Esophagus muscularis mucosa (tissue), 4 donors: ENCODE results near the gene HRAS. TPM values are rescaled to one million over a fixed set of nuclear protein-coding genes. Genes with fewer than 3 reads are reported as not detected.

ENCODE experiments used
- DNase-seq: peaks from one replicate; pipeline ENCODE4 v3.0.0-alpha.2; 2017; ENCODE audit errors: extremely low spot score
- H3K27ac ChIP-seq, 4 donors: fragments of 200-600 bp; sonication (generic); replicated peaks in 1 of 4; 1 replicate in 3 of 4; 2 replicates in 1 of 4; pipeline ENCODE4 v1.5.1; 2016 to 2019; ENCODE audit warnings: mild to moderate bottlenecking in 1 of 4
- H3K27me3 ChIP-seq, 4 donors: fragments of 200-600 bp; sonication (generic); one replicate each; pipeline versions ENCODE4 v1.5.1 to v1.6.0; 2016 to 2019
- H3K36me3 ChIP-seq, 4 donors: fragments of 200-600 bp; sonication (generic); one replicate each; pipeline ENCODE4 v1.5.1; 2016 to 2019
- H3K4me1 ChIP-seq, 4 donors: fragments of 200-600 bp; sonication (generic); one replicate each; pipeline ENCODE4 v1.5.1; 2016 to 2019
- H3K4me3 ChIP-seq, 4 donors: fragments of 200-600 bp; sonication (generic); 1 replicate in 2 of 4; 2 replicates in 2 of 4; pipeline ENCODE4 v1.5.1; 2016 to 2019; ENCODE audit warnings: mild to moderate bottlenecking in 4 of 4, moderate library complexity in 1 of 4
- H3K9me3 ChIP-seq, 4 donors: fragments of 200-600 bp; sonication (generic); 1 replicate in 3 of 4; 2 replicates in 1 of 4; pipeline ENCODE4 v1.5.1; 2016 to 2019
- EP300 ChIP-seq: sonication (generic); formaldehyde crosslinking; IDR thresholded peaks from one replicate; pipeline ENCODE4 v1.6.1; 2017; ENCODE audit warnings: antibody characterized with exemption
- POLR2A ChIP-seq: fragments of 450-650 bp; IDR thresholded peaks from one replicate; pipeline ENCODE4 v1.6.1; 2017; ENCODE audit warnings: antibody characterized with exemption, moderate library complexity, mild to moderate bottlenecking, low read depth
- POLR2AphosphoS5 ChIP-seq, 2 donors: sonication (generic); formaldehyde crosslinking; IDR thresholded peaks; one replicate each; pipeline ENCODE4 v1.6.1; 2017; ENCODE audit warnings: antibody characterized with exemption in 2 of 2
- WGBS: methylation state at CpG from one replicate; pipeline ENCODE4 v1.1.5; 2018; 5-methylcytosine and 5-hydroxymethylcytosine counted together
- intact Hi-C: fragments of 100-400 bp; cut with DNase I; formaldehyde crosslinking; loops from one replicate; pipeline ENCODE4 v1.15.1; 2023
- total RNA-seq, 4 donors: library from RNA; depleted of rRNA; stranded (reverse); fragments of >200 nt; gene quantifications; one replicate each; pipeline versions ENCODE4 v1.1.0 to v1.2.1, GENCODE V29; 2016
- TF ChIP-seq, protein P1 (sequence below), 3 experiments: fragments of 200-600 bp in 2 of 3; fragments of 450-650 bp in 1 of 3; sonication (generic) in 2 of 3; IDR thresholded peaks; one replicate each; pipeline ENCODE4 v1.5.1; 2017 to 2019; ENCODE audit warnings: antibody characterized with exemption in 3 of 3, mild to moderate bottlenecking in 2 of 3, moderate library complexity in 1 of 3

The HRAS gene
- total RNA-seq, 4 donors from 2014 or later: 45.7 to 85.2 (median 61.7) TPM

DNA sequence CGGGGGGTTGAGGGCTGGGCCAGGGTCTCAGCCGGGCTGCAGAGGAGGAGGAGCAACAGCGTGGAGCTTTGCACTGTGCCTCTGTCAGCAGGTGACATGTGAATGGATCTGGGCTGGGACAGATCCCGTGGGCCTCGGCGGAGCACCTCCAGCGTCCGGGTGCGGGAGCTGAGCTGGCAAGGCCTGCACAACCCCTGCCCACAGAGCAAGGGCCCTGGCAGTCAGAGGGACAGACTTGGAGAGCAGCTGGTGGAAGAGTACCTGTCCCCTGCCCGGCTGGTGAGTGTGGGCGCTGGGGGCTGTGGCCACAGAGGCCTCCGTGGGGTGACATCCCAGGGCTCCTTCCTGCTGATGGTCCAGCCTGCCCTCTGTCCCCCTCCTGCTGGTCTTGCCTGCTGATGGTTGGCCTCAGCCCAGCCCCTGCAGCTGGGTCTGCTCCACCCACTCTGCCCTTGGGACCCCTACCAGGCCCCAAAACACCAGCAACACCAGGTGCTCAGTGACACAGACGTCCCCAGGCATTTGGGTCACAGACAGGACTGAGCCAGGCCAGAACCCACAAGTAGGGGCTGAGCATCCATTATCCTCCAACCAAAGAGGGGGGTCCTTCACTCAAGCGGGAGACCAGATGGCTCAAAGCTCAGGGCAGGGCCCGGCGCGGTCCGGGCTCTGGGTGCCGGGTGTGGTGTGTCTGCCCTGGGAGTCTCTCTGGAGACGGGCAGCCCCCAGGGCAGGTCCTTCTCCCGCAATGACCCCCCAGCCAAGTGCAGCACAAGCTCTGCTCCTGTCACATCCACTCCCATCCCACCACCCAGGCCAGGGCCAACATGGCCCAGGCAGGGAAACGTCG is 5.4 kb upstream of the HRAS start:
- TF ChIP-seq POLR2AphosphoS5 (IDR thresholded peaks at IDR 0.05): no peak

DNA sequence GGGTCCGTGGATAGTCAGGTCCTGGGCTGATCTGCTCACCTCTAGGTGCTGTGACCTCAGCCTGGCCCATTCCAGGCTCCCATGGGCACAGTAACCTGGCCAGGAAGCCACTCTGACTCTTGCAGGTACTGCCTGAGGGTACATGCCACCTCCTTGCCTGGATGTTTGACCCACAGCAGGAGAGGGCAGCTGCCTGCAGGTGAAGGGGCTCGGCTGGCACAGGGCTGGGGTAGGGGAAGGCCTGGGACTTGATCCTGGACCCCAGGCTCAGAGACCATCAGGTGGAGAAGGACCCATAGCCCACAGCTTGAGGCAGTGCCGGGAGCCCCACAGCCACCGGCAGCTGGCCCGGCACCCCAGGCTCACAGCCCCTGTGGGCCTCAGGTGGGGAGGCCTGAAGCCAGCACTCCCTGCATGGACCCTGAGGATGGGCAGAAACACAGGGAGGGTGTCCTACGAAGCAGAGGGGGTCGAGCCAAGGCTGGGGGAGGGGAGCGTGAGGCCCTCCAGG is 4.7 kb upstream of the HRAS start:
- intact Hi-C loops: no loop called here
- DNase-seq: no peak
- no peak for TF ChIP-seq EP300
- no peak for TF ChIP-seq POLR2AphosphoS5 (IDR thresholded peaks at IDR 0.05)

More for the DNA sequence above, 5.4 kb upstream of the HRAS start:
- no peaks in the 10 kb centered on the region for H3K36me3 ChIP-seq
- 85% methylated on average over 9 of the region's 23 CpGs for WGBS
- no peak overlapping the region for H3K4me3 ChIP-seq
- peaks cover 15 to 23% (median 20%) of the 10 kb centered on the region in 4 donors for H3K4me1 ChIP-seq
- H3K27me3 ChIP-seq: peaks cover 0 to 50% (median 9%) of the 10 kb centered on the region in 4 donors
- no peak for DNase-seq
- no peaks in the 10 kb centered on the region for H3K9me3 ChIP-seq
- intact Hi-C loops: no loop called here
- H3K27ac ChIP-seq: no peak overlapping the region

DNA sequence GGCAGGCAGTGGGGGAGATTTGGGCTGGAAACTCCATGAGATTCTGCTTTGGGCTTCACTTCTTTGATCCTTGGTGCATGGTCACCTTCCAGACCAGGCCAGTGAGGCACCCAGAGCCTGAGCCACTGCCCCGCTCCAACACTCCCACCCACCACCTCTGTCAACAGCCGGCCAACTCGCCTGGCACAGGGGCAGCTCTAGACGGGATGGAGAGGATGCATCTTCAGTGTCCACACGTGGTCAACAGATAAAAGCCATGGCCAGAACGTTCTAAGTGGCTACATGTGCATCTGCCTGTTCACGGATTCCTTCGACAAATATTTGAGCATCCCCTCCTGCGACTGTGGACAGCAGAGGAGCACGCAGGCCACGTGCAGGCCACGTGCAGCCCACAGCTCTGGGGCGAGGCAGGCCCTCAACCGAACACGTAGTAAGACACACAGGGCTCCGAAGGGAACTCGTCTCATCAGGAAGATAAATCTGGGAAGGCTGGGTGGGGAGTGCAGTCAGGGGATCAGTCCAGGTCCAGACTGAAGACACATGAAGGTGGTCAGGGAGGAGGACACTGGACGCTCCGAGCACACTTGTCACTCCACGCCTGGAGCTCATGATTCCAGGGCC is 3.2 kb upstream of the HRAS start:
- Histone ChIP-seq H3K27me3 (peaks cover 0 to 36% (median 9%) of the 10 kb centered on the region in 4 donors), H3K36me3 (peaks cover under 1 to 5% (median 3%) of the 10 kb centered on the region in 4 donors), H3K4me1 (peaks cover 25 to 38% (median 34%) of the 10 kb centered on the region in 4 donors), H3K9me3 (no peaks in the 10 kb centered on the region), H3K27ac (no peak overlapping the region), H3K4me3 (no peak overlapping the region)
- intact Hi-C loops: no loop called here
- no peak for TF ChIP-seq EP300
- TF ChIP-seq POLR2A: no peak
- no peak for TF ChIP-seq POLR2AphosphoS5 (IDR thresholded peaks at IDR 0.05)
- TF ChIP-seq, protein P1, sequence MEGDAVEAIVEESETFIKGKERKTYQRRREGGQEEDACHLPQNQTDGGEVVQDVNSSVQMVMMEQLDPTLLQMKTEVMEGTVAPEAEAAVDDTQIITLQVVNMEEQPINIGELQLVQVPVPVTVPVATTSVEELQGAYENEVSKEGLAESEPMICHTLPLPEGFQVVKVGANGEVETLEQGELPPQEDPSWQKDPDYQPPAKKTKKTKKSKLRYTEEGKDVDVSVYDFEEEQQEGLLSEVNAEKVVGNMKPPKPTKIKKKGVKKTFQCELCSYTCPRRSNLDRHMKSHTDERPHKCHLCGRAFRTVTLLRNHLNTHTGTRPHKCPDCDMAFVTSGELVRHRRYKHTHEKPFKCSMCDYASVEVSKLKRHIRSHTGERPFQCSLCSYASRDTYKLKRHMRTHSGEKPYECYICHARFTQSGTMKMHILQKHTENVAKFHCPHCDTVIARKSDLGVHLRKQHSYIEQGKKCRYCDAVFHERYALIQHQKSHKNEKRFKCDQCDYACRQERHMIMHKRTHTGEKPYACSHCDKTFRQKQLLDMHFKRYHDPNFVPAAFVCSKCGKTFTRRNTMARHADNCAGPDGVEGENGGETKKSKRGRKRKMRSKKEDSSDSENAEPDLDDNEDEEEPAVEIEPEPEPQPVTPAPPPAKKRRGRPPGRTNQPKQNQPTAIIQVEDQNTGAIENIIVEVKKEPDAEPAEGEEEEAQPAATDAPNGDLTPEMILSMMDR (IDR thresholded peaks at IDR 0.05): no peak
- 85% methylated on average over 15 of the region's 20 CpGs for WGBS
- DNase-seq: no peak

More for the DNA sequence above, 4.7 kb upstream of the HRAS start:
- H3K9me3 ChIP-seq: no peaks in the 10 kb centered on the region
- peaks cover 0 to 45% (median 9%) of the 10 kb centered on the region in 4 donors for H3K27me3 ChIP-seq
- H3K4me3 ChIP-seq: no peak overlapping the region
- no peak overlapping the region for H3K27ac ChIP-seq
- no peaks in the 10 kb centered on the region for H3K36me3 ChIP-seq
- peaks cover 15 to 24% (median 21%) of the 10 kb centered on the region in 4 donors for H3K4me1 ChIP-seq
- WGBS: 81% methylated on average over 2 of the region's 8 CpGs

DNA sequence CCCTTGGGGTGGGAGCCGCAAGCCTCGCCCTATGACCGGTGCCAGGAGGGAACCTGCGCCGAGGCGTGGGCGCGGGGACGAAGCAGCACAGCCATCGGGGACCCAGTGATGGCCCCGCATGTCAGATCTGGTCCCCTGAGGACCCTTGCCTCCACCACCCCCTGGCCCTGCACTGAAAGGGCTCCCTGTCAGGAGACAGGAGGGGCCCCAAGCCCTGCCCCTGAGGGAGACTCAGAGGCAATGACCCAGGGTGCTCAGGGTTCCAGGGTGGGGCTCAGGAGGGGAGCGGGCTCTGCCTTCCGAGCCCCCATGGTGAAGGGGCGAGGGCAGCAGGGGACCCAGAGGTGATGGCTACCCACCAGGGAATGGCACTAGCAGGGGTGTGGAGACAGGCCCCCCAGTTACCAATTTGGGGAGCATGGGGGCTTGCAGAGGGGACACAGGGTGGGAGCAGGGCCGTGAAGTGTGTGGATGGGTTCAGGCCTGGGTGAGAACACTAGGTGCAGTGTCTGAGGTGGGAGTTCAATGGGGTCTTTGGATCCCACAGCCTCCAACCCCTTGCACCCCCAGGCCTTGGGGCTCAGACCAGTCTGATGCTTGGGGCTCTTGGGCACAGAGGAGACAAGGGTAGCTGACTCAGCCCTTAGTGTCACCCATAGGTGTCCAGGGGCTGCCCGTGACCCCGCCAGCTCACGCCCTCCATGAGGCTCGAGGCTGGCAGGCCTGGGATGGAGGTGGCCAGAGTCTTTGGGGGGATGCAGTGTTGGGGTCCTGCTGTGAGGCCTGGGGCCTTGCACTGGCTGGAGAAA is 2.5 kb upstream of the HRAS start:
- peaks cover 29 to 45% (median 41%) of the 10 kb centered on the region in 4 donors for H3K4me1 ChIP-seq
- H3K27ac ChIP-seq: no peak overlapping the region
- no peak for TF ChIP-seq POLR2AphosphoS5 (IDR thresholded peaks at IDR 0.05)
- TF ChIP-seq, protein P1 (IDR thresholded peaks at IDR 0.05): no peak
- TF ChIP-seq POLR2A: no peak
- TF ChIP-seq EP300: no peak
- H3K4me3 ChIP-seq: peak overlapping the region; percentile 74 to 93 (median 90)
- H3K9me3 ChIP-seq: no peaks in the 10 kb centered on the region
- H3K27me3 ChIP-seq: peaks cover 0 to 36% (median 9%) of the 10 kb centered on the region in 4 donors
- intact Hi-C loops: no loop called here
- no peak for DNase-seq
- H3K36me3 ChIP-seq: peaks cover 8 to 12% (median 11%) of the 10 kb centered on the region in 4 donors
- WGBS: 98% methylated on average over 7 of the region's 19 CpGs

DNA sequence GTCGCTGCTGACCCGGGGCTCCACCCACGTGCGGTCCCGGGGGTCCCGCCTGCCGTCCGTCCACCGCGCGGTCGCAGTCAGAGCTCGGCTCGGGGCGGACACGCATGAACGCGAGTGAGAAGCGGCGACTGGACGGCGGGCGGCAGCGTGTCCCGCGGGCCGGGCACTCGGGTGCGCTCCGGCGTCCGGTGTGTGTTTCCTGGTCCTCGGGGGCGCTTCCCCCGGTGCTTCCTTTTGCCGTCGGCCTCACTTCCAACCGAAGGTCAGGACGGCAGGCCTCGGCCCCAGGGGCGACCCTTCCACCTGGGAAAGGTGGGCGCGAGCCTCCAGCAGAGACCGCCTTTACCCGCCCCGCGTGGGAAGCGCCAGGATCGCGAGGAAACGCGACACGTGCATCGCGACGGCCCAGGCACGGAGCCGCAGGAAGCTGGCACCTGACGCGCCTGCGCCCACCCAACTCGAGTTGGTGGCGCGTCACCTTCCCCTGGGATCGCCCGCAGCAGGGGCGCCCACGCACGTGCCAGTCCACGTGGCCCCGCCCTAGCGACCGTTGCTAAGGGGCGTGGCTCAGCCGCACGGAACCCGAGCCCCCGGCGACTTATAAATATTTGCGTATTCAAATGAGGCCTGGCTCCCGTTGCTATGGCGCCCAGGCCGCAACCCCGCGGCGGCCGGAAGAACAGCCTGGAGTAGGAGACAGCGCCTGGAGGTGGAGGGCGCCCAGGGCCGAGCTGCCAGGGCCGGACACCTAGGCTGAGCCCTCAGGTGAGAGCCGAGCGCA is 1.7 kb upstream of the HRAS start, which contains the start of gene LRRC56:
LRRC56 (plus strand) TSS at position 687 of the 781 bp plus-strand sequence. CDS start 3,158 bp downstream, outside the sequence.
- H3K36me3 ChIP-seq: peaks cover 15 to 20% (median 18%) of the 10 kb centered on the region in 4 donors
- no peak for DNase-seq
- H3K4me3 ChIP-seq: peak within 1 kb of the TSS; percentile 74 to 93 (median 90)
- H3K4me1 ChIP-seq: peaks cover 30 to 47% (median 44%) of the 10 kb centered on the region in 4 donors
- TF ChIP-seq POLR2A: no peak
- peak in 1 of 2 donors; percentile 50 for TF ChIP-seq POLR2AphosphoS5 (IDR thresholded peaks at IDR 0.05)
- H3K27me3 ChIP-seq: peaks cover 0 to 36% (median 9%) of the 10 kb centered on the region in 4 donors
- intact Hi-C loops: no loop called here
- WGBS: 6% methylated on average over 19 of the region's 93 CpGs
- H3K9me3 ChIP-seq: no peaks in the 10 kb centered on the region
- peak within 1 kb of the TSS in 1 of 4 donors; percentile 55 for H3K27ac ChIP-seq
